Left lung (tissue), 10 donors: ENCODE measurements around the gene ALDH4A1. TPM values are rescaled to one million over a fixed set of nuclear protein-coding genes. Genes with fewer than 3 reads are reported as not detected.

Experiments used
- ATAC-seq: fragments of 200-7000 bp; cut with Tn5 transposase; one replicate; pipeline ENCODE4 v1.9.1; 2020; ENCODE audit warnings: moderate library complexity
- DNase-seq, 4 donors: peaks; one replicate each; pipeline ENCODE4 v3.0.0-alpha.2; 2013 to 2020
- H3K27ac ChIP-seq, 2 donors: fragments of 200-600 bp; sonication (generic) in 1 of 2; one replicate each; pipeline versions ENCODE4 v1.5.0 to v1.8.0; 2020 to 2021
- H3K27me3 ChIP-seq, 2 donors: fragments of 200-600 bp; sonication (generic) in 1 of 2; one replicate each; pipeline versions ENCODE4 v1.5.0 to v1.8.0; 2020 to 2021
- H3K36me3 ChIP-seq, 2 donors: fragments of 200-600 bp; sonication (generic) in 1 of 2; one replicate each; pipeline versions ENCODE4 v1.5.0 to v1.8.0; 2020 to 2021
- H3K4me1 ChIP-seq, 2 donors: fragments of 200-600 bp; one replicate each; pipeline ENCODE4 v1.8.0; 2021
- H3K4me3 ChIP-seq, 2 donors: fragments of 200-600 bp; sonication (generic) in 1 of 2; one replicate each; pipeline versions ENCODE4 v1.5.0 to v1.8.0; 2020 to 2021; ENCODE audit warnings: mild to moderate bottlenecking in 1 of 2
- H3K9me3 ChIP-seq, 2 donors: fragments of 200-600 bp; sonication (generic) in 1 of 2; one replicate each; pipeline versions ENCODE4 v1.5.0 to v1.8.0; 2020 to 2021
- intact Hi-C, 2 donors: fragments of 100-400 bp; cut with DNase I; formaldehyde crosslinking; loops; one replicate each; pipeline versions ENCODE4 v1.11.2 to v1.14.2; 2022
- polyA plus RNA-seq, 6 donors: library from polyadenylated mRNA; unstranded; fragments of 120-200 nt; gene quantifications; one replicate each; pipeline ENCODE4 v1.2.1, GENCODE V29; 2013; ENCODE audit not compliant: insufficient read length in 6 of 6
- total RNA-seq, 2 donors: library from RNA; stranded (reverse); fragmentation: NEBNext Ultra II Directional; extraction: Animal tissue kit (Norgen Biotek cat#: 25700); gene quantifications; one replicate each; pipeline ENCODE4 v1.2.1, GENCODE V29; 2021
- TF ChIP-seq, protein P1 (sequence below), 2 donors: fragments of 200-600 bp; sonication (generic) in 1 of 2; IDR thresholded peaks; one replicate each; pipeline versions ENCODE4 v1.5.0 to v1.8.0; 2021; ENCODE audit warnings: antibody characterized with exemption in 2 of 2
- donor health status: DM: no; HTN: yes; CAD: no.
- donor health status: DM: no; HTN: no; CAD: no.

The ALDH4A1 gene
- total and polyA plus RNA-seq, 8 donors = 11.3 to 21.1 (median 19.4) TPM

DNA sequence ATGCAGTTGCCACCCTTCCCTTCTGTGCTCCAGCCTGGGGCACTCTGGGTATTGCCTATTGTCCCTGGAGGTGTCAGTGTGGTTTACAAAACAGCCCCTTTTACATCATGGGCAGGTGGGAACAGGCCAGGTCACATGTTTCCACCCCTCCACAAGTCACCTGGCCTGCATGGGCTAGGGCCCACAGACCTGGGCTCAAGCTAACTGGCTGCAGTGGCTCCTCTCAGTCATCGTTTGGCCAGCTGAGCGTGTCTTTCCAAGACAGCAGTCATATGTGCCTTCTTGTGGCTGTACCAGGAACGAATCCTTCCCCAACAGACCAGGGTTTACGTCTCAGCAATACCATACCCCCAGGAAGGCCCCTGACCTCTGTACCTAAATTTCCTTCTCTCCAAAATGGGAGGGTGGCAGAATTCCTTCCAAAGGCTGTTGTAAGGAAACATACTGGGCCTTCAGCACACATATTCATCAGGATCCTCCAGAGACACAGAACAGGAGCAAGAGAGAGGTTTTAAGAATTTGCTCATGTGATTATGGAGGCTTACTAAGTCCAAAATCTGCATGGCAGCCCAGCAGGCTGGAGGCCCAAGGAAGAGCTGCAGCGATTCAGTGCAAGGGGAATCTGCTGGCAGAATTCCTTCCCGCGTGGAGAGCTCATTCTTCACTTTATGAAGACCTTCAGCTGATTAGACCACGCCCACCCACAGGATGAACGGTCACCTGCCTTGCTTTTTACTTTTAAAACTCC, 32.3 kb downstream of the ALDH4A1 start:
- Histone ChIP-seq H3K4me3 (no peak overlapping the region), H3K27me3 (peaks cover 0 to 9% of the 10 kb centered on the region in 2 donors), H3K9me3 (no peaks in the 10 kb centered on the region), H3K36me3 (peaks cover 0 to 23% of the 10 kb centered on the region in 2 donors), H3K27ac (no peak overlapping the region), H3K4me1 (peaks cover 0 to 2% of the 10 kb centered on the region in 2 donors)
- TF ChIP-seq, protein P1, sequence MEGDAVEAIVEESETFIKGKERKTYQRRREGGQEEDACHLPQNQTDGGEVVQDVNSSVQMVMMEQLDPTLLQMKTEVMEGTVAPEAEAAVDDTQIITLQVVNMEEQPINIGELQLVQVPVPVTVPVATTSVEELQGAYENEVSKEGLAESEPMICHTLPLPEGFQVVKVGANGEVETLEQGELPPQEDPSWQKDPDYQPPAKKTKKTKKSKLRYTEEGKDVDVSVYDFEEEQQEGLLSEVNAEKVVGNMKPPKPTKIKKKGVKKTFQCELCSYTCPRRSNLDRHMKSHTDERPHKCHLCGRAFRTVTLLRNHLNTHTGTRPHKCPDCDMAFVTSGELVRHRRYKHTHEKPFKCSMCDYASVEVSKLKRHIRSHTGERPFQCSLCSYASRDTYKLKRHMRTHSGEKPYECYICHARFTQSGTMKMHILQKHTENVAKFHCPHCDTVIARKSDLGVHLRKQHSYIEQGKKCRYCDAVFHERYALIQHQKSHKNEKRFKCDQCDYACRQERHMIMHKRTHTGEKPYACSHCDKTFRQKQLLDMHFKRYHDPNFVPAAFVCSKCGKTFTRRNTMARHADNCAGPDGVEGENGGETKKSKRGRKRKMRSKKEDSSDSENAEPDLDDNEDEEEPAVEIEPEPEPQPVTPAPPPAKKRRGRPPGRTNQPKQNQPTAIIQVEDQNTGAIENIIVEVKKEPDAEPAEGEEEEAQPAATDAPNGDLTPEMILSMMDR (IDR thresholded peaks at IDR 0.05) = no peak
- intact Hi-C loops = no loop called here
- DNase-seq (no peak), ATAC-seq (no peak)

DNA sequence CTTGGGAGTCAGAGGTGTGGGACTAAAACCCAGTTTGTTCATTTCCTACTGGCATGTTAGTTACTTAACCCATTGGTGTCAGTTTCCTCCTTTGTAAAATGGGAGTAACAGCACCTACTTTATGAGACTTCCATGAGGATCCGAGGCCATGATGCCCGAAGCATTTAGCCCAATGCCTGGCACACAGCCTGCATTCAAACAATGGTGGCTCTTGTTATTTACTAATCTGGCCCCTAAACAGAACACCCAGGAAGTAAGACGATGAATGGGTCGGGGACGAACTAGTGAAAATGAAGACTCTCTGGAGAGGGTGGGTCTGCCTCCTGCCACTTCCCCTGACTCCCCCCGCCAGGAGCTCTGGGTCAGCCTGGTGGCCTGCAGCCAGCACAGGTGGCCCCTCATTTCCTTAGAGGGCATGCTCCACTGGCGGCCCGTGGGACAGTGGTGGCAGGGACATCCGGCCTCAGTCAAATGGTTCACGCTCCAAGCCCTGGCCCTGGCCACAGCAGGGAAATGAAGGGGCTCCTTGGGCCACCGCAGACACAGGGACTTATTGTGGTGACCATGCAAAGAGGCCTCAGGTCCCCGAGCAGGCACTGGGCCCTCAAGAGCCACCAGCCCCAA, 33.4 kb downstream of the ALDH4A1 start:
- Histone ChIP-seq H3K4me3 (no peak overlapping the region), H3K4me1 (peaks cover 0 to 2% of the 10 kb centered on the region in 2 donors), H3K27me3 (peaks cover 0 to 17% of the 10 kb centered on the region in 2 donors), H3K27ac (no peak overlapping the region), H3K36me3 (peaks cover 0 to 17% of the 10 kb centered on the region in 2 donors), H3K9me3 (no peaks in the 10 kb centered on the region)
- no peak for ATAC-seq
- no peak for DNase-seq
- TF ChIP-seq, protein P1 (IDR thresholded peaks at IDR 0.05) = no peak
- intact Hi-C loops = no loop called here

DNA sequence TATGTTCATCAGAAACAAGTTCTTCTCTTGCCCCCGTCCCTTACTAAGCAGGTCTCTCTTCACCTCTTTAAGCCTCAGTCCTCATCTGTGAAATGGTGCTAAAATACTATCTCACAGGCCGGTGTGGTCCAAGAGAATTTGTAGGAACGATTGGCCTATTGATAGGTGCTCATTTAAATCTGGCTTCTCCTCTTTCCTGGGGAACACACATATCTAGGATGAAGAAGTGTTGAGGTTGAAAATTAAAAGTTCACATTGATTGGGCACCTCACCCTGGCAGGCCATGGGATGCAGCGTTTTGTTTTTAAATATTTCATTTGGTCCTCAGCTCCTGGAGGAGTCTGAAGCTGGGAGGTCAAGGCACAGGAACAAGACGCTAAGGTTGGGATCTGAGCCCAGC, 34.0 kb downstream of the ALDH4A1 start:
- no peak for DNase-seq

DNA sequence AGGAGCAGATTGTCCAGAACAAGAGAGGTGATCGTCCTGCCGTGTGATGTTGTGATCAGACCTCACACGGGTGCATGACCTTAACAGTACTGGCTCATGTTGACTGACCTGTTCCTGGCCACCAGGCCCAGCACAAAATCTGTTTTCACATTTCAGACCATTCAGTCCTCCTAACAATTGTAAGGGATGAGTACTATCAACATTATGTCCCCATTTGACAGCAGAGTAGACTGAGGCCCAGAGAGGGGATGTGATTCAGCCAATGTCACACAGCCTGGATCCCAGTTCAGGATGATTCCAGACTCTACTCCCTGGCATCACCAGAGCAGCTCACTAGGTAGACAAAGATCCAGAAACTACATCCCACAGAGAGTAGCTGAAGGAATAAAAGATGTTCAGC, 35.5 kb downstream of the ALDH4A1 start:
- Histone ChIP-seq H3K4me3 (no peak overlapping the region), H3K36me3 (peaks cover 0 to 2% of the 10 kb centered on the region in 2 donors), H3K27ac (no peak overlapping the region), H3K4me1 (peaks cover 0 to 2% of the 10 kb centered on the region in 2 donors), H3K9me3 (no peaks in the 10 kb centered on the region), H3K27me3 (peaks cover 0 to 17% of the 10 kb centered on the region in 2 donors)
- ATAC-seq (no peak), DNase-seq (no peak)
- TF ChIP-seq, protein P1 (IDR thresholded peaks at IDR 0.05) = no peak
- intact Hi-C loops = no loop called here

More for the DNA sequence above, 34.0 kb downstream of the ALDH4A1 start:
- Histone ChIP-seq H3K4me1 (peaks cover 0 to 2% of the 10 kb centered on the region in 2 donors), H3K4me3 (no peak overlapping the region), H3K27ac (no peak overlapping the region), H3K9me3 (no peaks in the 10 kb centered on the region), H3K36me3 (peaks cover 0 to 16% of the 10 kb centered on the region in 2 donors), H3K27me3 (peaks cover 0 to 17% of the 10 kb centered on the region in 2 donors)
- TF ChIP-seq, protein P1 (IDR thresholded peaks at IDR 0.05) = no peak
- no peak for ATAC-seq
- intact Hi-C loops = no loop called here

DNA sequence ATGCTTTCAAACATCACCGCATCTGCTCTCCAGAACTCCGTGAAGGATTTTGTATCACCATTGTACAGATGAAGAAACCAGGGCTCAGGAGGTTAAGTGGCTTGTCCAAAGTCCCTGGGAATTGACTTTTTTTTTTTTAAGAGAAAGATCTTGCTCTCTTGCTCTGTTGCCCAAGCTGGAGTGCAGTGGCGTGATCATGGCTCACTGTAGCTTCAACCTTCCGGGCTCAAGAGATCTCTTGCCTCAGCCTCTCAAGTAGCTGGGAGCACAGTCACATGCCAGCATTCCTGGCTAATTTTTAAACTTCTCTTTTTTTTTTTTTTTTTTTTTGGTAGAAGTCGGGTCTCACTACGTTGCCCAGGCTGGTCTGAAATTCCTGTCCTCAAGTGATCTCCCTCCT, 36.0 kb downstream of the ALDH4A1 start:
- peak; percentile 72 for ATAC-seq

More for the DNA sequence above, 36.0 kb downstream of the ALDH4A1 start:
- TF ChIP-seq, protein P1 (IDR thresholded peaks at IDR 0.05) = no peak
- DNase-seq = peak in 1 of 4 donors; percentile 68
- no peak overlapping the region for H3K4me3 ChIP-seq
- no peaks in the 10 kb centered on the region for H3K9me3 ChIP-seq
- no peaks in the 10 kb centered on the region for H3K36me3 ChIP-seq
- peaks cover 0 to 2% of the 10 kb centered on the region in 2 donors for H3K4me1 ChIP-seq
- H3K27ac ChIP-seq = no peak overlapping the region
- intact Hi-C loops = no loop called here
- peaks cover 0 to 17% of the 10 kb centered on the region in 2 donors for H3K27me3 ChIP-seq
